WTC11 (cell line): ENCODE measurements around the gene INO80D. TPM values are rescaled to one million over a fixed set of nuclear protein-coding genes. Genes with fewer than 3 reads are reported as not detected.

Source experiments
- ATAC-seq: fragments of 200-7000 bp; cut with Tn5 transposase; 2 replicates; pipeline ENCODE4 v1.10.0; 2021; ENCODE audit warnings: mild to moderate bottlenecking, moderate library complexity
- CTCF ChIA-PET: fragments of 300-600 bp; sonication (Branson Sonifier 250); formaldehyde crosslinking; loops from one replicate; lab custom pipeline; 2021; ENCODE audit warnings: antibody characterized with exemption; lab: Charles Lee
- POLR2A ChIA-PET: fragments of 350-600 bp; sonication (Branson Sonifier 250); formaldehyde crosslinking; loops from one replicate; lab custom pipeline; 2021; ENCODE audit warnings: antibody characterized with exemption; lab: Charles Lee
- DNase-seq: peaks from one replicate; pipeline ENCODE4 v3.0.0; 2021; ENCODE audit warnings: low spot score
- H3K27ac Mint-ChIP-seq: 2 replicates; pipeline ENCODE4 v1.8.0; 2021; ENCODE audit warnings: mixed read lengths
- H3K27me3 Mint-ChIP-seq: 2 replicates; pipeline ENCODE4 v1.8.0; 2021; ENCODE audit warnings: low read depth, mild to moderate bottlenecking, moderate library complexity, mixed read lengths
- H3K36me3 Mint-ChIP-seq: 2 replicates; pipeline ENCODE4 v1.8.0; 2021; ENCODE audit warnings: mixed read lengths
- H3K4me1 Mint-ChIP-seq: 2 replicates; pipeline ENCODE4 v1.8.0; 2022; ENCODE audit warnings: mixed read lengths
- H3K4me3 Mint-ChIP-seq: 2 replicates; pipeline ENCODE4 v1.8.0; 2021; ENCODE audit warnings: mild to moderate bottlenecking, moderate library complexity, mixed read lengths
- H3K9me3 Mint-ChIP-seq: 2 replicates; pipeline ENCODE4 v1.8.0; 2021; ENCODE audit warnings: mixed read lengths
- ATF1 ChIP-seq: sonication (generic); formaldehyde crosslinking; IDR thresholded peaks from 2 replicates; pipeline ENCODE4 v1.8.1; 2023; ENCODE audit warnings: mild to moderate bottlenecking, moderate library complexity, missing genetic modification reagents
- ATF2 ChIP-seq: sonication (generic); formaldehyde crosslinking; IDR thresholded peaks from 2 replicates; pipeline ENCODE4 v1.8.1; 2022; ENCODE audit warnings: low read depth, missing genetic modification reagents, borderline replicate concordance
- ATF6 ChIP-seq: sonication (generic); formaldehyde crosslinking; IDR thresholded peaks from 2 replicates; pipeline ENCODE4 v1.8.1; 2023; ENCODE audit warnings: mild to moderate bottlenecking, missing genetic modification reagents
- CBFB ChIP-seq: sonication (generic); formaldehyde crosslinking; IDR thresholded peaks from 2 replicates; pipeline ENCODE4 v1.8.1; 2022; ENCODE audit warnings: mild to moderate bottlenecking, low read depth, missing genetic modification reagents
- CREB1 ChIP-seq: sonication (generic); formaldehyde crosslinking; IDR thresholded peaks from 2 replicates; pipeline ENCODE4 v1.8.0; 2023; ENCODE audit warnings: mild to moderate bottlenecking, missing genetic modification reagents
- CREM ChIP-seq: sonication (generic); formaldehyde crosslinking; IDR thresholded peaks from 2 replicates; pipeline ENCODE4 v1.8.1; 2022; ENCODE audit warnings: mild to moderate bottlenecking, missing genetic modification reagents, moderate library complexity
- E2F5 ChIP-seq: sonication (generic); formaldehyde crosslinking; IDR thresholded peaks from 2 replicates; pipeline ENCODE4 v1.8.1; 2022; ENCODE audit warnings: mild to moderate bottlenecking, moderate library complexity, missing genetic modification reagents
- EMX1 ChIP-seq: fragments of 250-450 bp; sonication (Bioruptor Pico); IDR thresholded peaks from 2 replicates; pipeline ENCODE4 v1.8.0; 2021; ENCODE audit warnings: mild to moderate bottlenecking
- ERG ChIP-seq: fragments of 250-450 bp; sonication (Bioruptor Pico); IDR thresholded peaks from 2 replicates; pipeline ENCODE4 v1.8.0; 2021; ENCODE audit warnings: mild to moderate bottlenecking
- ESRRA ChIP-seq: sonication (generic); formaldehyde crosslinking; IDR thresholded peaks from 2 replicates; pipeline ENCODE4 v1.8.1; 2022; ENCODE audit warnings: mild to moderate bottlenecking, missing genetic modification reagents, borderline replicate concordance
- FOXK1 ChIP-seq: sonication (generic); formaldehyde crosslinking; IDR thresholded peaks from 2 replicates; pipeline ENCODE4 v1.8.0; 2022; ENCODE audit warnings: mild to moderate bottlenecking, moderate library complexity, missing genetic modification reagents
- FOXP4 ChIP-seq: sonication (generic); formaldehyde crosslinking; IDR thresholded peaks from 2 replicates; pipeline ENCODE4 v1.8.0; 2022; ENCODE audit warnings: mild to moderate bottlenecking, missing genetic modification reagents
- HMGA2 ChIP-seq: fragments of 250-450 bp; sonication (Bioruptor Pico); IDR thresholded peaks from 2 replicates; pipeline ENCODE4 v1.4.0; 2021; ENCODE audit warnings: mild to moderate bottlenecking, moderate library complexity
- NFE2L1 ChIP-seq: sonication (generic); formaldehyde crosslinking; IDR thresholded peaks from 2 replicates; pipeline ENCODE4 v1.8.1; 2023; ENCODE audit warnings: missing genetic modification reagents
- PRRX2 ChIP-seq: fragments of 250-450 bp; sonication (Bioruptor Pico); IDR thresholded peaks from 2 replicates; pipeline ENCODE4 v1.8.0; 2021; ENCODE audit warnings: mild to moderate bottlenecking
- SMAD4 ChIP-seq: sonication (generic); formaldehyde crosslinking; IDR thresholded peaks from 2 replicates; pipeline ENCODE4 v1.8.0; 2022; ENCODE audit warnings: mild to moderate bottlenecking, missing genetic modification reagents
- SOX15 ChIP-seq: fragments of 250-450 bp; sonication (Bioruptor Pico); IDR thresholded peaks from 2 replicates; pipeline ENCODE4 v1.9.0; 2021; ENCODE audit warnings: mild to moderate bottlenecking
- SP1 ChIP-seq: sonication (generic); formaldehyde crosslinking; conservative IDR thresholded peaks from 2 replicates; pipeline ENCODE4 v1.8.1; 2022; ENCODE audit warnings: missing genetic modification reagents
- TEAD1 ChIP-seq: sonication (generic); formaldehyde crosslinking; IDR thresholded peaks from 2 replicates; pipeline ENCODE4 v1.8.0; 2022; ENCODE audit warnings: mild to moderate bottlenecking, missing genetic modification reagents
- USF1 ChIP-seq: sonication (generic); formaldehyde crosslinking; IDR thresholded peaks from 2 replicates; pipeline ENCODE4 v1.8.0; 2022; ENCODE audit warnings: mild to moderate bottlenecking, missing genetic modification reagents
- ZBTB21 ChIP-seq: sonication (generic); formaldehyde crosslinking; IDR thresholded peaks from 2 replicates; pipeline ENCODE4 v1.8.1; 2023; ENCODE audit warnings: mild to moderate bottlenecking, missing genetic modification reagents, borderline replicate concordance
- ZNF512 ChIP-seq: sonication (generic); formaldehyde crosslinking; IDR thresholded peaks from 2 replicates; pipeline ENCODE4 v1.8.1; 2022; ENCODE audit warnings: missing genetic modification reagents, borderline replicate concordance
- ZSCAN18 ChIP-seq: fragments of 250-450 bp; sonication (Bioruptor Pico); IDR thresholded peaks from 2 replicates; pipeline ENCODE4 v2.1.2; 2022; ENCODE audit warnings: mild to moderate bottlenecking, moderate library complexity
- total RNA-seq: library from RNA; stranded (reverse); gene quantifications from 3 replicates; pipeline ENCODE4 v1.2.3, GENCODE V29; 2021

Gene INO80D
- total RNA-seq, 1 experiment from 2014 or later: 30.9 TPM

GRCh38 chr2:206075113-206075512, 10.9 kb downstream of the INO80D start (continued):
- no peak for TF ChIP-seq USF1 (CRISPR knock-in tag)

- 0 out of 2 replicates have a peak, but pooled peaks cover 3% of the 10 kb centered on the region for H3K36me3 Mint-ChIP-seq
- H3K4me3 Mint-ChIP-seq: no peak overlapping the region
- CTCF ChIA-PET: interaction anchor here (0.6 kb wide), 1 partner anchor 694 kb away, joined by 5 read pairs; no protein-coding TSS in a partner anchor
- TF ChIP-seq TEAD1 (no peak), SMAD4 (no peak), ZNF512 (CRISPR knock-in tag) (no peak), FOXP4 (CRISPR knock-in tag) (no peak), ATF1 (CRISPR knock-in tag) (no peak), HMGA2 (no peak), CREM (CRISPR knock-in tag) (no peak)
- no peaks in the 10 kb centered on the region for H3K9me3 Mint-ChIP-seq
- H3K27me3 Mint-ChIP-seq: no peaks in the 10 kb centered on the region
- no peak for ATAC-seq
- 0 out of 2 replicates have a peak overlapping the region, but pooled peaks have one; percentile 11 for H3K27ac Mint-ChIP-seq
- no peak for DNase-seq
- peaks cover 37% of the 10 kb centered on the region for H3K4me1 Mint-ChIP-seq
- POLR2A ChIA-PET: interaction anchor here (0.5 to 0.6 kb wide), 2 partner anchors 20 to 141 kb away, joined by 4 read pairs; no protein-coding TSS in a partner anchor
Observed at GRCh38 chr2:206071807-206072206, 14.2 kb downstream of the INO80D start.

- H3K36me3 Mint-ChIP-seq: peaks cover 3% of the 10 kb centered on the region
- H3K4me3 Mint-ChIP-seq: no peak overlapping the region
- CTCF ChIA-PET: interaction anchor here (0.6 kb wide), 1 partner anchor 11 kb away, joined by 5 read pairs; no protein-coding TSS in a partner anchor
- no peaks in the 10 kb centered on the region for H3K9me3 Mint-ChIP-seq
- ATAC-seq: no peak
- no peaks in the 10 kb centered on the region for H3K27me3 Mint-ChIP-seq
- peaks cover 32% of the 10 kb centered on the region for H3K4me1 Mint-ChIP-seq
- H3K27ac Mint-ChIP-seq: 0 out of 2 replicates have a peak overlapping the region, but pooled peaks have one; percentile 48
- POLR2A ChIA-PET: no interaction called here
- DNase-seq: no peak
- TF ChIP-seq CBFB (CRISPR knock-in tag): no peak
- TF ChIP-seq SP1 (CRISPR knock-in tag): no peak
- no peak for TF ChIP-seq NFE2L1
- no peak for TF ChIP-seq ESRRA (CRISPR knock-in tag)
- no peak for TF ChIP-seq PRRX2
- no peak for TF ChIP-seq FOXK1
- TF ChIP-seq SOX15 (CRISPR knock-in tag): no peak
- TF ChIP-seq CREB1 (CRISPR knock-in tag): no peak
- no peak for TF ChIP-seq ATF6 (CRISPR knock-in tag)
- no peak for TF ChIP-seq SMAD4
- no peak for TF ChIP-seq EMX1
- TF ChIP-seq ZBTB21 (CRISPR knock-in tag): no peak
- TF ChIP-seq E2F5 (CRISPR knock-in tag): no peak
- no peak for TF ChIP-seq ZSCAN18 (CRISPR knock-in tag)
- TF ChIP-seq ATF2 (CRISPR knock-in tag): no peak
- no peak for TF ChIP-seq ERG (CRISPR knock-in tag)
Observed at GRCh38 chr2:206069417-206069816, 16.6 kb downstream of the INO80D start.
